Sigmoid colon (tissue), 4 donors: Measurements from ENCODE around the gene SEC14L1.

Source experiments
- CTCF ChIP-seq, 4 experiments: fragments of 450-650 bp in 3 of 4; fragments of 200-600 bp in 1 of 4; IDR thresholded peaks; one replicate each; pipeline ENCODE4 v1.5.1; 2016 to 2019; ENCODE audit warnings: antibody characterized with exemption in 4 of 4, mild to moderate bottlenecking in 3 of 4, moderate library complexity in 2 of 4
- EP300 ChIP-seq, 4 donors: sonication (generic); formaldehyde crosslinking; IDR thresholded peaks; one replicate each; pipeline ENCODE4 v1.6.1; 2017; ENCODE audit warnings: antibody characterized with exemption in 4 of 4
- POLR2A ChIP-seq, 2 donors: fragments of 450-650 bp; IDR thresholded peaks; one replicate each; pipeline ENCODE4 v1.6.1; 2016; ENCODE audit warnings: antibody characterized with exemption in 2 of 2, mild to moderate bottlenecking in 2 of 2, moderate library complexity in 2 of 2

GRCh38 chr17:77128896-77129567 is 11.7 kb upstream of the SEC14L1 start:
- TF ChIP-seq CTCF (IDR thresholded peaks at IDR 0.05) (no peak), EP300 (IDR thresholded peaks at IDR 0.05) (no peak), POLR2A (IDR thresholded peaks at IDR 0.05) (no peak)
